Measurements from ENCODE around the gene WFIKKN2. TPM values are rescaled to one million over a fixed set of nuclear protein-coding genes. Genes with fewer than 3 reads are reported as not detected.
A peak's percentile ranks its signal among the peaks of the same experiment; 100 is the strongest.

Gene WFIKKN2
- total RNA-seq (2012; rRNA removed) (not detected in 2 replicates), polyA plus RNA-seq (2012; rRNA removed) (0.02 and 0.04 TPM in 2 replicates), Bru-seq, nascent RNA (not detected), BruChase-seq, experiment 1, labeled RNA remaining after a 6-hour chase (percentile 13 among the genes with signal in this experiment), BruChase-seq, experiment 2, labeled RNA remaining after a 2-hour chase (percentile 9 among the genes with signal in this experiment)
- 0.01 and 0.04 TPM in 2 replicates for polyA plus RNA-seq (2012; cell fraction: cytosol; rRNA removed)
- 0.11 and 0.16 TPM in 2 replicates for polyA plus RNA-seq (2012; cell fraction: nucleus; rRNA removed; ENCODE audit: low replicate concordance)
- long read RNA-seq: 0 reads

- no peak within 1 kb of the TSS for H3K9ac ChIP-seq (ENCODE audit: low read depth, low read length)
- DNase-seq (no peak), ATAC-seq (ENCODE audit: low read depth) (0 out of 2 replicates have a peak, but pooled peaks have one; percentile 6)
- no peaks in the 10 kb centered on the region for H3K9me3 ChIP-seq (ENCODE audit: control insufficient read depth, insufficient read depth, low read length)
- H3K56ac ChIP-seq (ENCODE audit: extremely low read depth, insufficient read depth, low read length): no peak within 1 kb of the TSS
- no peak within 1 kb of the TSS for H2BK5ac ChIP-seq (ENCODE audit: low read depth, low read length, poor library complexity, severe bottlenecking)
- peak within 1 kb of the TSS in 1 of 2 experiments; percentile 42; a peak in 1 of 4 replicates for H4K8ac ChIP-seq (ENCODE audit: low read depth in 2 of 2, low read length in 2 of 2)
- no peak within 1 kb of the TSS for H3K23ac ChIP-seq (ENCODE audit: low read depth, low read length)
- H4K20me1 ChIP-seq (ENCODE audit: insufficient read depth, low read length): no peaks in the 10 kb centered on the region
- peak within 1 kb of the TSS; percentile 55; the same call in 1 of the 2 replicates for H3K14ac ChIP-seq (replicated peaks; ENCODE audit: low read depth, low read length)
- dilution Hi-C loops (cut with HindIII; ENCODE audit: low sequenced_read_pairs, unreplicated experiment): no loop called here
- no TSS peak for BruUV-seq (replicated peaks)
- no peaks in the 10 kb centered on the region for H3K9me1 ChIP-seq (ENCODE audit: insufficient read depth, low read length)
- CTCF ChIA-PET: no interaction called here
- H2AK5ac ChIP-seq (ENCODE audit: low read depth, low read length): peak within 1 kb of the TSS; percentile 36; the same call in 1 of the 2 replicates
- H4K91ac ChIP-seq (ENCODE audit: insufficient read depth, low read depth, low read length): no peak within 1 kb of the TSS
- peak within 1 kb of the TSS; percentile 30 for H3K4ac ChIP-seq (ENCODE audit: low read depth, low read length)
- H2BK20ac ChIP-seq (ENCODE audit: low read depth, low read length): no peak within 1 kb of the TSS
- H4K5ac ChIP-seq (ENCODE audit: low read depth, low read length): no peak within 1 kb of the TSS
- no peak within 1 kb of the TSS for H3K18ac ChIP-seq (ENCODE audit: low read depth, low read length)
- H2AFZ ChIP-seq (replicated peaks; ENCODE audit: low read length, poor library complexity): peak within 1 kb of the TSS; percentile 88
- H3K4me1 ChIP-seq (ENCODE audit: control insufficient read depth, insufficient read depth, low read length): peaks cover 4% of the 10 kb centered on the region; the same call in 1 of the 2 replicates
- peak within 1 kb of the TSS; percentile 11; the same call in 1 of the 2 replicates for H3K4me2 ChIP-seq (ENCODE audit: low read depth, low read length)
- H2AK9ac ChIP-seq (replicated peaks; ENCODE audit: low read depth, low read length, poor library complexity): peak within 1 kb of the TSS; percentile 66
- H3K36me3 ChIP-seq (ENCODE audit: control insufficient read depth, insufficient read depth, low read length): no peaks in the 10 kb centered on the region
- no peak within 1 kb of the TSS for H3K4me3 ChIP-seq (ENCODE audit: insufficient read depth, low read depth, low read length)
- H2BK120ac ChIP-seq (ENCODE audit: low read depth, low read length): peak within 1 kb of the TSS; percentile 65; the same call in 1 of the 2 replicates
- POLR2A ChIA-PET (ENCODE audit: unreplicated experiment): no interaction called here
- intact Hi-C loops (cut with micrococcal nuclease): no loop called here
- 90% methylated on average over 15 of the region's 39 CpGs; no CpG with 5 or more reads in 1 of the 2 experiments for WGBS, 2 experiments (ENCODE audit: extremely low coverage in 2 of 2, insufficient read length in 1 of 2)
- no peak within 1 kb of the TSS for H3K27ac ChIP-seq (ENCODE audit: insufficient read depth, low read length)
- peaks cover 7% of the 10 kb centered on the region; the same call in 1 of the 2 replicates for H3K27me3 ChIP-seq (ENCODE audit: control insufficient read depth, insufficient read depth, low read length)
- H3K79me1 ChIP-seq (ENCODE audit: low read depth in 1 of 2, low read length in 2 of 2): no peaks in the 10 kb centered on the region
- in situ Hi-C loops (cut with MboI; ENCODE audit: low sequenced_read_pairs): no loop called here
- H2BK15ac ChIP-seq (ENCODE audit: low read depth, low read length): no peak within 1 kb of the TSS
- TF ChIP-seq BHLHE40 (IDR thresholded peaks at IDR 0.05; ENCODE audit: low read depth, low read length) (no peak), MAZ (IDR thresholded peaks at IDR 0.05; ENCODE audit: borderline replicate concordance, low read depth, low read length) (no peak), MAFK (IDR thresholded peaks at IDR 0.05; ENCODE audit: low read depth, low read length) (no peak), CTCF (conservative IDR thresholded peaks at IDR 0.05; ENCODE audit: low read depth, low read length) (no peak), SMC3 (IDR thresholded peaks at IDR 0.05; ENCODE audit: low read depth, low read length) (no peak), CEBPB (IDR thresholded peaks at IDR 0.05; ENCODE audit: low read depth, low read length) (no peak), MXI1 (IDR thresholded peaks at IDR 0.05; ENCODE audit: borderline replicate concordance, low read depth, low read length) (no peak), RCOR1 (IDR thresholded peaks at IDR 0.05; ENCODE audit: insufficient replicate concordance, low read length) (no peak), RFX5 (IDR thresholded peaks at IDR 0.05; ENCODE audit: low read depth, low read length) (no peak), NFE2L2 (IDR thresholded peaks at IDR 0.05; ENCODE audit: low read depth, low read length) (no peak), FOS (IDR thresholded peaks at IDR 0.05; ENCODE audit: low read depth, low read length) (no peak), POLR2A (IDR thresholded peaks at IDR 0.05; ENCODE audit: low read depth, low read length) (no peak), RAD21 (IDR thresholded peaks at IDR 0.05; ENCODE audit: low read length) (no peak)
- TF ChIP-seq, protein P1, sequence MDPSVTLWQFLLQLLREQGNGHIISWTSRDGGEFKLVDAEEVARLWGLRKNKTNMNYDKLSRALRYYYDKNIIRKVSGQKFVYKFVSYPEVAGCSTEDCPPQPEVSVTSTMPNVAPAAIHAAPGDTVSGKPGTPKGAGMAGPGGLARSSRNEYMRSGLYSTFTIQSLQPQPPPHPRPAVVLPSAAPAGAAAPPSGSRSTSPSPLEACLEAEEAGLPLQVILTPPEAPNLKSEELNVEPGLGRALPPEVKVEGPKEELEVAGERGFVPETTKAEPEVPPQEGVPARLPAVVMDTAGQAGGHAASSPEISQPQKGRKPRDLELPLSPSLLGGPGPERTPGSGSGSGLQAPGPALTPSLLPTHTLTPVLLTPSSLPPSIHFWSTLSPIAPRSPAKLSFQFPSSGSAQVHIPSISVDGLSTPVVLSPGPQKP (IDR thresholded peaks at IDR 0.05; ENCODE audit: borderline replicate concordance, low read depth, low read length): no peak
These were observed at the start of gene WFIKKN2 for GRCh38 chr17:50835301-50836234. TSS of gene WFIKKN2 (plus strand) at chr17:50835586. CDS start at chr17:50835938, 352 bp downstream.

Measured in IMR-90 (cell line).